NOMO-1 treated with dmso at 0.1 percent for 144 hours (cell line): Measurements from ENCODE around the gene APOM.
A peak's percentile ranks its signal among the peaks of the same experiment; 100 is the strongest.

Experiments used
- DNase-seq: peaks from one replicate; lab custom pipeline; 2025; ENCODE audit not compliant: unreplicated experiment; lab: John Stamatoyannopoulos, UW

The APOM gene

DNA sequence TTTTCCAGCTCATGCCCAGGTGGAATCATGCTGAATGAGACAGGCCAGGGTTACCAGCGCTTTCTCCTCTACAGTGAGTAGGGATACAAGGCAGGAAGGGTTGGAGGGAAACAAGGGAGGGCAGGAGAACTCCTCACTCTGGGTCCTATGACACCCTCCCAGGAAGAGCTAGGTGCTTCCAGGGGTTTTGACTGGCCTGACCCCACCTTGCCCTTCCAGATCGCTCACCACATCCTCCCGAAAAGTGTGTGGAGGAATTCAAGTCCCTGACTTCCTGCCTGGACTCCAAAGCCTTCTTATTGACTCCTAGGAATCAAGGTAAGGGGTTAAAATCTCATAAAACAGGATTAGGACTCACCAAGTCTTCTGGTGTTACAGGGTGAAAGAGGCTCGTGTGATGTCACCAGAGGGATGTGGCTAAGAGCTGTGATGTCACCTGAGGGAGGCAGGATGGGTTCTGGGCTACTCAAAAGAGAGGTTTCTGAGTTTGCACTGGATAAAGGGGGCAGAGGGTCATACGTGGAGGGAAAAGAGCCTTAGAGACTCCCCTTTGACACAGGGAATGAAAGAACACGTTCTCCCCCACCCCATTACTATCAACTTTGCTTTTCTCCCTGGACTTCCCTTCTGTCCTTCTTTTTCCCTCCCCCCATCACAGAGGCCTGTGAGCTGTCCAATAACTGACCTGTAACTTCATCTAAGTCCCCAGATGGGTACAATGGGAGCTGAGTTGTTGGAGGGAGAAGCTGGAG lies 1.9 kb downstream of the APOM start:
- no peak for DNase-seq

DNA sequence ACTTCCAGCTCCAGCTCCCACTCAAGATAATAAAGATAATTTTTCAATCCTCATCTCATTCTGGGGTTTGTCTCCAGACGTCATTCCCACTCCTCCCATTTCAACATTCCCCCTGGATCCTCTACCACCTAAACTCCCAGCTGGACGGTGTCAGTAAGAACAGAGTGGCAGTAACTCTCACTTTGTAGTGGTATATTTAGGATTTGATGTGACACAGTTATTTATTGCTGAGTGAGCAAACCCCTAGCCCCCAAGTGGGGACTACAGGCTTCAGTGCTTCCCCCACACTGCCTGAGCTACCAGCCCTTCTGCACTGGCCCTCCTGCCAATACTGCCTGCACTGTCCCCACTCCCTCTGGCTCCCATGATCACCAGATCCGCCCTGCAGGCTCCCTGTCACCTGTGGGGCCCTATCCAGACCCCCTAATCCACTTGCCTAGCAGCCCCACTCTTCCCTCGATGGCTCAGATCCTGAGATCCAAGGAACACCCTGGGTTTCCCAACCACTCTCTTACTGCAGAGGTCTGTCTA lies 2.5 kb downstream of the APOM start:
- DNase-seq: no peak

DNA sequence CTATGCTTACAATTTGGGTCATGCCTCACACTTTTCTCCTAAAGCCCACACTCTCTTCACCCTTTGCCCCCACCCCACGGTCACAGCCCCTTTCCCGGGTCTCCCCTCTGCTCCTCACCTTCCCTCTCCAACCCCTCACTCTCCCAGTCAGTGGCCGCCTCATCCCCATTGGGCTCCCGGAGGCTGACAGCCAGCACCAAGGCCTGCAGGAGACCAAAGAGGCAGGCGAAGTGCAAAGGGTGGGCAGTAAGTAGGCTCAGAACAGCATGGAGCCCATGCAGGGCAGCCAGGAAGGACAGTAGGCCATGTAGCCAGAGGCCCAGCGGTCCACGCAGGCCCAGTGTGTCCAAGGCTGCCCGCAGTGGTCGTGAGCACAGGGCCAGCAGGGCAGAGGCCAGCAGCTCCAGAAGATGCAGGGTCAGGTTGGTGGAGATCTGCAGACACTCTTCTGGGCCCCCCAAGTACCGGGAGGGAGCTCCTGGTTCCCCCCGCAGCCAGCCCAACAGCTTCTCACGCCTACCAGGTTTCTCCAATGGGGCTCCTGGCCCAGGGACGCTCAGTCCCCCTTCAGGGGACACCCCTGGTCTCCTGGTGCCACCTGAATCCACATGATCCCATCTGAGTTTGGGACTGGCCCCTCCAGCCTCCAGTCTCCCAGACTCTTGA lies 3.4 kb downstream of the APOM start:
- no peak for DNase-seq

DNA sequence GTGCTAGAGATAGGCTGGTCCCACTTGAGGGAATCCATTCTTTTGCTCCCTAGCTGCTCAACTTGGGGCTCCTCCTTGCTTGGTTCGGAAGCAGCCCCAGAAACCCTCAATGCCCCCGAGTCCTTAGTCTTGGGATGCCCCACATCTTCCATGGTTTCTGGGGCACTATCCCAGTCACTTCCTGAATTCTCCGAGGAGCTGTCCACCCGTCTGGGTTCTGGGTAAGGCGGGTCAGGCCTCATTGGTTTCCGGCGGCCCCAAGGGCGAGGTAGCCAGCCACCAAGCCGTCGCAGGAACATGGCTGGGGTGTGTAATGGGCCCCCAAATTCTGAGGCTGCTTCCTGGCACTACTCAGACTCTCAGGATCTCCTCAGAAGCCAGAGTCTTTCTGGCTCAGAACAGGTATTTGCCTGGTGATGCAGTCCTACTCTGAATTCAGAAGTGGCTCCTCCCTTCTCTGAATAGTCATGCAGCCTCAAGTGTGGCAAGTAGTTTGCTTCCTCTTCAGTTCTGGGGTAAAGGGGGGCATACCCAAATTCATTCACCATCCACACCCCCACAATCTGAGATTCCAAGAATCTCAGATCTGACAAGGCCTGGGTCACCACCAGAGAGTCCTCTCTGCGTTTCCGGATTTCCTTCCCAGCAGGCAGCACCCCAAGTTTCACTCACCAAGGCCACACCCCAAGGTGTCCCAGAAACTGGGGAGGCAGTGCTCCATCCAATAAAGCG lies 4.1 kb downstream of the APOM start:
- peak; percentile 32 for DNase-seq

DNA sequence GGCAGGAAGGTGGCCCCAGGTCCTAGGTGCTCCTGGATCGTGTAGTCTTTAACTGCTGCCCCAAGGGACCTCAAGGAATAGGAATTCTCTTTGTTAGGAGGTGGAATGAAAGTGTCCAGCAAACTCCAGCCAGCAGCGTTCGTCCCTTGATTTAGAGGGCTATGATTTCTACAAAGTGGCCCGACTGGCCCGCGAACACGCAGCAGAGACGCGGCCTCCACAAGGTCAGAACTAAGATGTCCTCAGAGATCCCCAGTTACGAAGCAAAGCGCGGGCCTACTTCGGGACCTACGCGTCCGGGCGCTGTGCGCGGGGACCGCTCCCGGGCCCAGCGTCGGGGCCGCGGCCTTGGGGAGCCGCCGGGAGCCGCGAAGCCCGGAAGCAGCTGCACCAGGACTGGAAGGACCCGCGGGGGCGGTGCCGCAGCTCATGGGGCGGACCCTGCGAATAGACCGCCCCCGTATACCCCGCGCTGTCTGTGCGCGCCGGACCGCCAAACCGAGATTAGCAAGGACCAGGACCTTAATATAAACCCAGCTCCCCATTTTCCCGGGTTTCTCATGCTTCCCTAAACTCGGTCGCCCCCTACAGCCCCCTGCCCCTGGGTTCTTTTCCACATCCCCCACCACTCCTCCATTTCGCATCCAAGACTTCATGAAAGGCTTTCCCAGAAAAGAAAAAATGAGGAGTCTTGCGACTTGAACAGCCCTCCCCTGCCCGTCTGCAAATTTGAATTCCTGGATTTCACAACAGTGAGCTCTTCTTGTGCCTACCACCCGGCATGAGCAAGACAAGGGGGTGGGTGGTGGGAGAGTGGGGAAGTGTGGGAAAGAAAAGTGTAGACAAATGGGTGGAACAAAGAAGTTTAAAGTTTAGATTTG lies 4.9 kb downstream of the APOM start, which contains the start of gene C6orf47:
C6orf47 (minus strand) TSS at position 398 of the 881 bp plus-strand sequence. CDS start 831 bp downstream, outside the sequence.
- peak; percentile 75 for DNase-seq

DNA sequence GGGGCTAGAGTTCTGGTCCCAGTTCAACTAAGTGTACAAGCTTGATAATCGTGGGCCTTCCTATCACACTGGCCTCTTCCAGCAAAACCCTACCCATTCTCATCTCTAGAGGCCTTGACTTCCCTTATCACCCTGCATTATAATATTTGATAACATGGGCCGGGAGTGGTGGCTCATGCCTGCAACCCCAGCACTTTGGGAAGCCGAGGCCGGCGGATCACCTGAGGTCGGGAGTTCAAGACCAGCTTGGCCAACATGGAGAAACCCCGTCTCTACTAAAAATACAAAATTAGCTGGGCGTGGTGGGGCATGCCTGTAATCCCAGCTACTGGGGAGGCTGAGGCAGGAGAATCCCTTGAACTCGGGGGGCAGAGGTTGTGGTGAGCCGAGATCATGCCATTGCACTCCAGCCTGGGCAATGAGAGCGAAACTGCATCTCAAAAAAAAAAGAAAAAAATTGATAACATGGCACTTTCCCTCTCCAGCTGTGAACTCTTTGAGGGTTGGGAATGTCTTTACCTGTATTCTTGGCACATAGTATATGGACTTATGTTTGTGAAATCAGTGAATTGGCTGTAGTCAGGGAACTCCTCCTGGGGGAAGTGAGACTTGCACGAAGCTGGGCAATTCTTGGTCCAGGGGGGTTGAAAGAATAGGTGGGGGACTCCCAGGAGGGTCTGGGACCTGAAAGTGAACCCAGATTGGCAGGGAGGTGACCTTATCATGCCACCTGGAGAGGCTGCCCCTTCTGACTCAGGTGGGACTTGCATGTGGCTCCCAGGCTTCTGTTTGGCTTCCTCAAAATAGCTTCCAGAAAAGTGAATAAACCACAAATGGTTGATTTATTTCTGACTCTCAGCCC lies 5.8 kb downstream of the APOM start:
- no peak for DNase-seq

DNA sequence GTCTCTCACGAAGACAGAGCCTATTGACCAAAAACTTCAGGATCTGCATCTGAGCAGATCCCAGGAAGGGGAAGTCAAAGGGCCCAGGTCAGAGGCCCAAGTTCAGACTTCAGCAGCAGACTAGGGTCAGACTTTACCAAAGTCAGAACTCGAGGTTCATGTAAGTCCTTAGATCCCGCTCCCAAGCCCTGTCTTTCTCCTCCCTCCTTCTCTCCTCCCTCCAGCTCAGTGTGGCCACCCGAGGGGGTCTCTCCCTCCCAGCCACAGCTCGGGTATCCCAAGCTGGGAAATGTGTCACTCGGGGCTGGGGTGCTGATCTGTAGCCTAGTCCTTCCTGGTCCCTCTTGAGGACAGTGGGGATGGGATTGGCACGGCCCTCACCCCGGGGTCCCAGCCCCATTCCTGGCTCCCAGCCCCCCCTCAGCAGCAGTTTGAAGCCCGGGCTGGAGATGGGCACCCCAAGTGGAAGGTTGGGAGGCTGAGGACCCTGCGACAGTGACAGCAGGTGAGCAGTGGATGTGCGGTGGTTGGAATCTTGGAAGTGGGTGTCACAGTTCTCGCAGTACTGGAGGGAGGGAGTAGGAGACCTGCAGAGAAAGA lies 6.5 kb downstream of the APOM start:
- no peak for DNase-seq

DNA sequence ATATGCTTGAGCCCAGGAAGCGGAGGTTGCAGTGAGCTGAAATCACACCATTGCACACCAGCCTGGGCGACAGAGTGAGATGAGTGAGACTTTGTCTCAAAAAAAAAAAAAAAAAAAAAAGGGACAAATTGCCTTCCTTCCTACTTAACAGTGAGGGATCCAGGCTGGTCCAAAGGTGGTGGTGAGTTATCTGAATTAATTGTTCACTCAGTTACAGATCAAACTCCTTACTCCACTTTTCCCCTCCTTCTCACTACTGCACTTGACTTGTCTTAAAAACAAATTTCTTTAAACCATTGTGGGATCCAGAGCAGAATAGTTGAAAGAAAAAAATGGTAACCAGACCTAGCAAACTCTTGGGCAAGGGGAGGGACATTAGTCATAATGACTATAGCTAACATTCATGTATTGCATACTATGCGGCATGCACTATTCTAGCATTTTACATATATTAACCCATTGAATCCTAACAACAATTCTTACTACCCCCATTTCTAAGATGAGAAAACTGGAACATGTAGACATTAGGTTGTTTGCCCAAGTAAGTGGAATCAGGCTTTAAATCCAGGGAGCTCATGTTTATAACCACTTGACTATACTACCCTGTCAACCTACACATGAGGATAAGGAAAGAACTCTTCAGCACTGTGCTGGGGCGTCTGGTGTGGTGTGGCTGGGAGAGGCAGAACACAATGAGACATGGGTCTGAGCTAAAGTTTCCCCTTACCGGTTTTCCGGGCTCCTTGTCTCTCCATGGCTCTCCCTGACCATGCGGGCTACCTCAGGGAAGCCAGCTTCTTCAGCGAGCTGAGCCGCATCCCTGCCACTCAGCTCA lies 7.6 kb downstream of the APOM start:
- no peak for DNase-seq

DNA sequence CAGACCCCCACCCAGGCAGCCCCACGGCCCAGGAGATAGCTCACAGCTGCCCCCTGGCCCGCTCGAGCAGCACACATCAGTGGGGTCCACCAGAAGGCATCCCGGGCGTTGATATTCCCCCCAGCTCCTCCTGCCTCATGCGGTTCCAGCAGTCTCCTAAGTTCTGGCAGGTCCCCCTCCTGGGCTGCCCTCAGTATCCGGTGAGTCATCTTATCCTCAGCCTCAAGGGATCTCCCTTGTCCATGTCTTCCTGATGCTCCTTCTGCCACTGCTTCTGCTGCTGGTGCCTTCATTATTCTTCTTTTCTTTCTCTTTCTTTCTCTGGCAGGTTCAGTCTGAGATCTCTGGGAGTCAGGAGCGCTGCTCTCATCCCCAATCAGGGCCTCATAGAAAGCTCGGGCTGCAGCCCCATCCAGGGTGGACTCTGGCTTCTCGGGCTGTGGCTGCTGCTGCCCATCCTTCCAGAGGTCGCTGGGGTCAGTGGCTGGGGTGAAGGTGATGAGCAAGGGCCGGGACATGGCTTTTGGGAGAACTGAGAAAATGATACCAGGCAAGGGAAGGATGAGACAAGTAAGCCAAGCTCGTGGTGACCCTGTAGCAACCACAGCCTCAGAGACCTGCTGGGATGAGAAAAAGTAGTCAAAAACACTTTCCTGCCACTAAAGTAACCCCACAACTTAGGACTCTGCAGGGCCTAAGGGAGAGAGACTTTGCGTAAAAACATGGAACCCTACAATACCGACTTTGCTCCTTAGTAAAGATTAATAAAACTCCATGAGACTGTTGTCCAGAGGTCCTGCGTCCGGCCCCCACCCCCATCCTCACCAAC lies 8.5 kb downstream of the APOM start:
- DNase-seq: no peak

DNA sequence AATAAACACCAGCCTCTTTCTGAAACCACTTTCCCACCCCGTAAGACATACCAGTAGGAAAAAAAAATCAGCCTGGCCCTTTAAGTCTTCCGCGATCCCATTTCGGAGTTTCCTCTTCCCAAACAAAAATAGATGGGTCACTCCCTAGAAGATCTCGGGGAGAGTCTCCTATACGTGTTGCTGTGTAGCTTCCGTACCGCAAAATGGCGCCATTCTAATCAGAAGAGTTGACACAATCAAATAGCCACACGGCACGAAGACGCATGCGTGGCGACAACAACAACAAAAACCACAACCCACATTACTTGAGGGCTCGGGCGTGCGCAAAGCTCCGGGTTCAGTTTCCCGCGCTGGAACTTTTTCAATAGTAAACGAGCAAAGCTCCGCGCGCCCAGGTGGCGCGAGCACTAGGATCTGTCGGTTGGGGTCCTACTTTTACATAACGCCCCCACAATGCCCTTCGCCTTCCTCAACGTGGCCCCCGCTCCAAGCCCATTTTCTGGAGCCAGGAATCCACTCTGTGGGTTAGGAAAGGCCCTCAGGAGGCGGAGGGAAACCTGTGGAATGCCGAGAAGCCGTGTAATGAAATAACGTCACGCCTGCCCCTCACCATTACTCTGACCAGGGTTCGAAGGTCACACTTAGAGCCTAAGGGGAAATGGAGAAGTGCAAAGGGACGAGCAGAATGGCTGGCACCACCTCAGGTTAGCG lies 9.3 kb downstream of the APOM start, which contains the start of gene GPANK1:
GPANK1 (minus strand) TSS at position 208 of the 711 bp plus-strand sequence. CDS start 519 bp downstream, outside the sequence.
- peak; percentile 81 for DNase-seq

DNA sequence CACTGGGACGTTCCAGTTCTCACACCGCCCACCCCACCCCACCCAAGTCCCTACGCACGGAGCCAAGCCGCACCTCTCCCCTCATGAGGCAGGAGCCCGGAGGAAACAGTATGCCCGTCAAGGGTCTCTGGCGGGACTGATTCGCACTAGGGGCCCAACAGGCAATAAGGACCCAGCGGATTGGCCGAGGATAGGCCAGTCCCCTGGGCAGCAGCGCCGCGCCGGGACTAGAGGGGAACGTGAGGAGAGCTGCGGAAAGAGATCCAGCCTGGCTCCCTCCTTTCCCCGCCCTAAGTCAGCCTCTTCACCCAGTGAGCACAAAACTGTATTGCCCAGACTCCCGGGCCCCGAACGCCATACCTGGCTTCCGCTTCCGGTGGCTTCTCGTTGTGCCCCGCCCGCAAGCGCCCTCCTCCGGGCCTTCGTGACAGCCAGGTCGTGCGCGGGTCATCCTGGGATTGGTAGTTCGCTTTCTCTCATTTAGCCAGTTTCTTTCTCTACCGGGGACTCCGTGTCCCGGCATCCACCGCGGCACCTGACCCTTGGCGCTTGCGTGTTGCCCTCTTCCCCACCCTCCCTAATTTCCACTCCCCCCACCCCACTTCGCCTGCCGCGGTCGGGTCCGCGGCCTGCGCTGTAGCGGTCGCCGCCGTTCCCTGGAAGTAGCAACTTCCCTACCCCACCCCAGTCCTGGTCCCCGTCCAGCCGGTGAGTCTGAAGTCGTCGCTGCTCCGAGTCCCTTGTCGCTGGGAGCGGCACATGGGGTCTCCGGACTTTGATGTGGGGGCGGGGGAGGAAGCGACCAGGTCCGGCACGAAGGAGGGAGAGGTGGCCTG lies 10.0 kb downstream of the APOM start, which contains the start of gene CSNK2B:
CSNK2B (plus strand) TSS at position 580 of the 836 bp plus-strand sequence. CDS start 752 bp downstream, outside the sequence.
- DNase-seq: peak; percentile 97

DNA sequence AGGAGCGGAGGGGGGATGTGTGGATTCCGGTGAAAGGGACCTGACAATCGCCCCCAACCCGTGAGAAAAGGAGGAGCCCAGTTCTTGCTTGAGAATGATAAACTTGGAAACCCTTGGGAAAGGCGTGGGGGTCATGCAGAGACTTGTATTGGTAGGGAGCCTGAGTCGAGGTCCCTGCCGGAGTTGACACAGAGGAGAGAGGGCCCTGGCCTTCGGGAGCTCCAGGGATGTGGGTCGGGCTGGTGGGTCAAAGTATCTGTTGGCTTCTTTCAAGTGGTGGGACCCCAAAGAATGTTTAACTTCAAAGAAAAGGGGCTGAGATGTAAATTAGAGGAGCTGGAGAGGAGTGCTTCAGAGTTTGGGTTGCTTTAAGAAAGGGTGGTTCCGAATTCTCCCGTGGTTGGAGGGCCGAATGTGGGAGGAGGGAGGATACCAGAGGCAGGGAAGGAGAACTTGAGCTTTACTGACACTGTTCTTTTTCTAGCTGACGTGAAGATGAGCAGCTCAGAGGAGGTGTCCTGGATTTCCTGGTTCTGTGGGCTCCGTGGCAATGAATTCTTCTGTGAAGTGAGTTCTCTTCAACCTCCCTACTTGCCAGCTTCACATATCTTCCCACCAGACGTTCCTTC lies 10.8 kb downstream of the APOM start:
- no peak for DNase-seq

DNA sequence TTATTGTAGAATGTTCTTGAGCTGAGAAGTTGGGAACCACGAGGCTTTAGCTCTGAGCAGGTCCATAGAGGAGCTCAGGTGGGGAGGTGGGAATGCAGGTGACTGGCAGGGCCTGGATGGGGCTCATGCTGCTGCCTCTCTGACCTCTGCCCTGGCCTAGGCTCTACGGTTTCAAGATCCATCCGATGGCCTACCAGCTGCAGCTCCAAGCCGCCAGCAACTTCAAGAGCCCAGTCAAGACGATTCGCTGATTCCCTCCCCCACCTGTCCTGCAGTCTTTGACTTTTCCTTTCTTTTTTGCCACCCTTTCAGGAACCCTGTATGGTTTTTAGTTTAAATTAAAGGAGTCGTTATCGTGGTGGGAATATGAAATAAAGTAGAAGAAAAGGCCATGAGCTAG lies 14.0 kb downstream of the APOM start, which contains the start of gene LY6G5B:
LY6G5B (plus strand) TSS at position 301 of the 400 bp plus-strand sequence. CDS start 975 bp downstream, outside the sequence.
- DNase-seq: no peak

DNA sequence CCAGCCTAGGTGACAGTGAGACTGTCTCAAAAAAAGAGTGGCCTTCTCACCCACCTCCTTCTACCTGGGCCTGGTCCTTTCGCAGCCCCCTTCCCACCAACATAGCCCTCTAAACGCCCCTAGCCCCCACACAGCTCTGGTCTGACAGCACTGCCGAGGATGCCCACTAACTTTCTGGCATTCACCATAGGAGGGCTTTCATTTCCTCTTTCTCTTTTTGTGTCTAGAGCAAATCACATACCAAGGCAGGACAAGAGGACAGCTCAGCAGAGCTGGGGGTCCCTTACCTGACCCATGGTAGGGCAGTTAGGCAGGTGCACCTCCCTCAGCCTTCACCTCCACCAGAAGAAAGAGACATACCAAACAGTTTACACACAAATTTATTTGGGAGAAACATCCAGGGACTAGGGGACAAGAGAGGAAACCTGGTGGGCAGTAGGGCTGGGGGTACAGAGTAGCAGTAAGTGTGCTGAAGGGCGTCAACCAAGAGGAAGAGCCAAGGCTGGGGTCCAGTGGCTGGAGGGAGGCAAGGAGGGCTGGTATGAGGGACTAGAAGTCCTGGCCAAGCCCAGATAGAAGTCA lies 20.7 kb downstream of the APOM start:
- DNase-seq: peak; percentile 8

DNA sequence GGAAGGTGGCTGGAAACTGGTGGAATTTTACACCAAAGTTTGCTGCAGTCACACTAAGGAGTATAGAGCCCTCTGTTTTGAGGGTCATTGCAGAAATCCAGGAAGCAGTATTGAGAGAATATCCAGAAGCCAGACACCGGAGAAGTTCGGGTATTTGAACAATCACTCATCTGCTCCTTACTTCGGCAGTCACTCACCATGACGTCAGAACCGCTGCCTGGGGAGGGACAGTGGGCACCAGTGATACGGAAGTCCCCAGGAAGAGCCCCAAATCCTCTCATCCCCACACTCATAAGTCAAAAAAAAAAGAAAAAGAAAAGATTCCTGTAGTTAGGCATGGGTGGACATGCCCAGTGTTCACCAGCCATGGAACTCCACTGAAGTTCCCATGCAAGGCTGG lies 21.2 kb downstream of the APOM start:
- no peak for DNase-seq
